Retinal pigment epithelial cell (primary cell): Measurements from ENCODE around the gene MFN2.

Experiments used
- DNase-seq: peaks from one replicate; pipeline ENCODE4 v3.0.0-alpha.2; 2010; ENCODE audit warnings: low read depth
- H3K4me3 ChIP-seq: 2 replicates; pipeline ENCODE4 v1.5.1; 2011; ENCODE audit warnings: mild to moderate bottlenecking, low read length, control low read depth, moderate library complexity
- TF ChIP-seq, protein P1 (sequence below): conservative IDR thresholded peaks from 2 replicates; pipeline ENCODE4 v1.5.1; 2011; ENCODE audit warnings: low read depth, low read length, control low read depth, inconsistent platforms

The MFN2 gene

DNA sequence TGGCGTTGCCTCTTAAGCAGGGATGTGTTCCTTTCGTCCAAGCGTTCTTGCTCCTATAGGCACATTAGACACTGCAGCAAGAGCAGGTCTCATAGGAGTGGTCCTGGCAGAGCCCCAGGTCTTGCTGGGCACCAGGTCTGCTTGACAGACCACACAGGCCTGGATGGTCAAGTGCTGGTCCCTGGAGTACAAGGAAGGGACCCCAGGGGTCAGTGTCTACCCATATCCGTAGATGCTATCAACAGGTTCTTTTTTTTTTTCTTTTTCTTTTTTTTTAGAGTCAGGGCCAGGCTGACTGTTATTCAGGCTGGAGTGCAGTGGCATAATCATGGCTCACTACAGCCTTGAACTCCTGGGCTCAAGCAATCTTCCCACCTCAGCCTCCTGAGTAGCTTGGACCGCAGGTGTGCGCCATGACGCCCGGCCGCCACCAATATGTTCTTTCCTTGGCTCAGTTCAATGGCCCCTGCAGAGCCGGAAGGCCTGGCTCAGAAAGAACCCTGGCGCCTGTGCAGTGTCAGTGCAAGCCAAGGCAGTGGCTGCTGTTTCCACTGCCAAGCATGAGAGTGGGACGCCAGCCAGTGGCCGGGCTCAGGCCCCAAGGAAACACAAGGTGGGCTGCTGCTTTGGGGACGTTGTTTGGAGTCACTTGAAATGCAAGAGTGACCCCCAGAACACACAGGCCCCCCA, 72.9 kb downstream of the MFN2 start:
- TF ChIP-seq, protein P1, sequence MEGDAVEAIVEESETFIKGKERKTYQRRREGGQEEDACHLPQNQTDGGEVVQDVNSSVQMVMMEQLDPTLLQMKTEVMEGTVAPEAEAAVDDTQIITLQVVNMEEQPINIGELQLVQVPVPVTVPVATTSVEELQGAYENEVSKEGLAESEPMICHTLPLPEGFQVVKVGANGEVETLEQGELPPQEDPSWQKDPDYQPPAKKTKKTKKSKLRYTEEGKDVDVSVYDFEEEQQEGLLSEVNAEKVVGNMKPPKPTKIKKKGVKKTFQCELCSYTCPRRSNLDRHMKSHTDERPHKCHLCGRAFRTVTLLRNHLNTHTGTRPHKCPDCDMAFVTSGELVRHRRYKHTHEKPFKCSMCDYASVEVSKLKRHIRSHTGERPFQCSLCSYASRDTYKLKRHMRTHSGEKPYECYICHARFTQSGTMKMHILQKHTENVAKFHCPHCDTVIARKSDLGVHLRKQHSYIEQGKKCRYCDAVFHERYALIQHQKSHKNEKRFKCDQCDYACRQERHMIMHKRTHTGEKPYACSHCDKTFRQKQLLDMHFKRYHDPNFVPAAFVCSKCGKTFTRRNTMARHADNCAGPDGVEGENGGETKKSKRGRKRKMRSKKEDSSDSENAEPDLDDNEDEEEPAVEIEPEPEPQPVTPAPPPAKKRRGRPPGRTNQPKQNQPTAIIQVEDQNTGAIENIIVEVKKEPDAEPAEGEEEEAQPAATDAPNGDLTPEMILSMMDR, result peak; percentile 12
- H3K4me3 ChIP-seq, result no peak overlapping the region
- no peak for DNase-seq

DNA sequence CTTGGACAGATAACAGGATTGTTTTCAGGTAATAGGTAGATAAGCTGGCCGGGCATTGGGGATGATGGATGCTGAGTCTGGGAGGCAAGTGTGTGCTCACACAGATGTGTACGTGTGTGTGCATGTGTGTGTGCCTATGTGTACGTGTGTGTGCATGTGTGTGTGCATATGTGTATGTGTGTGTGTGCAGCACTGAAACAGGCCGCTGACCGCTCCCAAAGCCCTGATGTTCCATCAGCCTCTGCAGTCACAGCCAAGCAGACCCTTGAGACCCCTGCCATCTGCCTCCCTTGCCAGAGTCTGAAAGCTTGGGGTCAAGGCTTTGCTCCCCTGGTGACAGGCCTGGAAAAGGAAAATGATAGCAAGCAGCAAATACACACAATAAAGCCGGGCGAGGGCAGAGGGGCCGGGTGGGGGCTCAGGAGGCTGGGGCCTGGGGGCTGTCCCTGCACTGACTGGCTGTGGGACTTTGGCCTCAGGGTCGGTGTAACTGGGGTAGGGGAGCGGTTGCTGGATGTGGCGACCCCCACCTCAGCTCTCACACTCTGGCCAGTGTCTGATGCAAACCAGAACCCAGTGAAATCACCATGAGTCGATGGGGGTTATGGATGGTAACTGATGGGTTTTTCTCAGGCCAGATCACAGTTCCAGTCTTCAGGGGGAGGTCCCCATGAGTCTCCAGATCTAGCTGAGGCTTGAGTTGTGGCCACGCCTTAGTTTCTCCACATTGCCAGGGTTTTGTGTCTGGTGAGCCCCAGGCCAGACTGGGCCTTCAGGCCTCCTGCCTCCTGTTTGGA, 73.7 kb downstream of the MFN2 start:
- no peak for DNase-seq
- TF ChIP-seq, protein P1, result no peak
- H3K4me3 ChIP-seq, result no peak overlapping the region

DNA sequence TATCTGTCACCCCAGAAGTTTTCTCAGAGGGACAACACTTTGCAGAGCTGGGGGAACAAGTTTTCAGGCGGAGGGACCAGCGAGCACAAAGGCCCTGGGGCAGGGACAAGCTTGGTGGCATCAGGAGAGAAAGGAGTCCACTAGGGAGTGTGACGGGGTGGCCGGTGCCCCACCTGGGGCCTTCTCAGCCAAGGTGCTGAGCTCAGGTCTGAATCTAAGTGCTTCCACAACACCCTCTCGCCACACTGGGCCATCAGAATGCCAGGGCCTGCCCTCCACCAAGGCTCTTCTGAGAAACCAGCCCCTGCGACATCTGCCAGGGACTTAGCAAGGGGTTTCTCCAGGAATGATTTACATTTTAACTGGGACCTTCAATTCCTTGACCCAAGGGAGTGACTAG, 75.0 kb downstream of the MFN2 start:
- no peak overlapping the region for H3K4me3 ChIP-seq
- DNase-seq, result no peak
- TF ChIP-seq, protein P1, result no peak

DNA sequence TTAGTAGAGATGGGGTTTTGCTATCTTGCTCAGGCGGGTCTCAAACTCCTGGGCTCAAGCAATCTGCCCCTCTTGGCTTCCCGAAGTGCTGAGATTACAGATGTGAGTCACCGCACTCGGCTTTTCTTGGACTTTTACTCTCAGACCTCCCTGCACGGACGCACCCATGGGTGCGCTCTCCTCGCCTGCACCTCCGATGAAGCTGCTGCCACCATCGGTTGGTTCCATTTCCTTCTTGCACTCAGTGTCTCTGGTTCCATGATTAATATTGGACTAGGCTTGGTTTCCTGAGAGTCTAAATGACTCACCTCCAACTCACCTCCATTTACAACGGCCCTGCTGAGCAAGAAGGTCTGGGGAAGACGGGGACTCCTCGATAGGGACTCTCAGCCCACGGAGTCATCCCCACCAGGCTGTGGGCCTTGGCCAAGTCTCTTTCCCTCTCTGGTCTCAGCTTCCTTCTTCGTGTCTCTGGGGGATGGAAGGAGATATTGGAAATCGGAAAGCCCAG, 76.1 kb downstream of the MFN2 start:
- H3K4me3 ChIP-seq, result no peak overlapping the region
- no peak for DNase-seq
- TF ChIP-seq, protein P1, result no peak

DNA sequence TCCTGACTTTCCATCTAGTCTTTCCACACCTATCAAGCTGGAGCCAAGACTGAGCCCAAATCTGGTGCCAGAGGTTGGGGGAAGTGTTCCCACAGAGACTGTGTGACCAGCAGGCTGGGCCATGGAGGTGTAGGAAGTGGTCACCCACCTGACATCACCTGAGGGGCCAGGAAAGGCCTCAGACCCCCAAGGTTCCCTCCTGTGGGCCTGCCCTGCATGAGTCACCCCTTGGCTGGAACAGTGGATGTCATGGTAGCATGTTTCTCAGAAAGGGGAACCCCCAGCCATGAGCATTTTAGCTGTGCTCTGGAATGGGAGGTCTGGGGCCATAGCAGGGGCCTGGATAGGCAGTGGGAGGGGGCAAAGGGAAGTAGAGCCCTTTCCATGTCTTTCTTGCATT, 77.1 kb downstream of the MFN2 start:
- no peak for DNase-seq
- no peak overlapping the region for H3K4me3 ChIP-seq
- TF ChIP-seq, protein P1, result no peak

DNA sequence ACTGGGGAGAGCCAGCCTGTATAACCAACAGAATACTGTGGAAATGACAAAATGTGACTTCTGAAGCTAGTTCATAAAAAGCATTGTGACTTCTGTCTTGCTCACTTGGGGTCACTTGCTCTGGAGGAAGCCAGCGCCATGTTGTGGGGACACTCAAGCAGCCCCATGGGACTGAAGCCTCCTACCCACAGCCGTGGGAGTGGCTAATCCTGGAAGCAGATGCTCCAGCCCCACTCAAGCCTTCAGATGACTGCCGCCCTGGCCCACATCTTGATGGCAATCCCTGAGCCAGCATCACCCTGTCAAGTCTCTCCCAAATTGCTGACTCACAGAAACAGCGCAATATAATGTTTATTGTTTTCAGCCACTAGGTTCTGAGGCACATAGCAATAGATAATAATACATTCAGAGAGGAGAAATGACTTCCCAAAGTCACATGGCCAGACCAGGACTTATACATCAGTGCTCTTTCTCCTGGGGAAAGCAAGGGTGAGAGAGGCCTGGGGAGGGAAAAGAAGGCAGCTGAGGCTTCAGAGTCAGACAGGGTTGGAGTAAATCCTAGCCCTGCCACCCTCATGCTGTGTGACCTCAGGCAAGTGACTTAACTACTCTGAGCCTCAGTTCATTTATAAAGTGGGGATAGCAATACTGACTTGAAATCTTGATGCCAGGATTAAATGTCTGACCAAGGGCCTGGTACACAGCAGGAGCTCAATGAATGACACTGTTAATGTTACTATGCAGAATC, 77.9 kb downstream of the MFN2 start:
- no peak for DNase-seq
- no peak overlapping the region for H3K4me3 ChIP-seq
- TF ChIP-seq, protein P1, result no peak
